NCI-H226 (cell line): Measurements from ENCODE around the gene RBMS3.

Source experiments
- DNase-seq: peaks from one replicate; pipeline ENCODE4 v3.0.0-alpha.2; 2015

The RBMS3 gene

GRCh38 chr3:29279286-29279685 is 1.6 kb upstream of the RBMS3 start:
- DNase-seq = no peak

- no peak for DNase-seq
These were observed 1.1 kb upstream of the RBMS3 start for GRCh38 chr3:29279806-29280205.

- DNase-seq = no peak
These were observed 148 bp downstream of the RBMS3 start for GRCh38 chr3:29281094-29281343.

- DNase-seq = peak; percentile 67
These were observed 722 bp downstream of the RBMS3 start for GRCh38 chr3:29281344-29282241.

GRCh38 chr3:29282427-29283230 is 1.8 kb downstream of the RBMS3 start:
- peak; percentile 44 for DNase-seq

GRCh38 chr3:29283231-29284119 is 2.6 kb downstream of the RBMS3 start:
- DNase-seq = no peak

GRCh38 chr3:29284497-29284896 is 3.6 kb downstream of the RBMS3 start:
- DNase-seq = no peak

- peak; percentile 45 for DNase-seq
These were observed 4.7 kb downstream of the RBMS3 start for GRCh38 chr3:29285471-29286071.

- DNase-seq = no peak
These were observed 5.8 kb downstream of the RBMS3 start for GRCh38 chr3:29286478-29287240.

- no peak for DNase-seq
These were observed 9.7 kb downstream of the RBMS3 start for GRCh38 chr3:29290596-29290995.

GRCh38 chr3:29291260-29291981 is 10.6 kb downstream of the RBMS3 start:
- peak; percentile 39 for DNase-seq

GRCh38 chr3:29291982-29292363 is 11.1 kb downstream of the RBMS3 start:
- peak; percentile 66 for DNase-seq

GRCh38 chr3:29293421-29293820 is 12.6 kb downstream of the RBMS3 start:
- DNase-seq = no peak

GRCh38 chr3:29297998-29298397 is 17.1 kb downstream of the RBMS3 start:
- DNase-seq = no peak

- DNase-seq = no peak
These were observed 20.6 kb downstream of the RBMS3 start for GRCh38 chr3:29301332-29302019.

GRCh38 chr3:29302619-29303018 is 21.7 kb downstream of the RBMS3 start:
- DNase-seq = no peak

GRCh38 chr3:29307295-29307694 is 26.4 kb downstream of the RBMS3 start:
- DNase-seq = no peak

GRCh38 chr3:29310865-29311264 is 30.0 kb downstream of the RBMS3 start:
- DNase-seq = no peak

- no peak for DNase-seq
These were observed 30.9 kb downstream of the RBMS3 start for GRCh38 chr3:29311795-29312194.

GRCh38 chr3:29312395-29312794 is 31.5 kb downstream of the RBMS3 start:
- DNase-seq = no peak

- DNase-seq = no peak
These were observed 32.1 kb downstream of the RBMS3 start for GRCh38 chr3:29312960-29313452.
